Colon (tissue), 2 donors: ENCODE data around the gene DOLK.
"Not testable (repeated sequence)": the region's sequence is repeated elsewhere in the genome, so short reads cannot be mapped to it uniquely, and the experiment has no call there.

Source experiments
- FAIRE-seq: peaks from 2 replicates; lab custom pipeline; 2012; peaks lifted over from hg19 to GRCh38; lab: Jason Lieb, UNC
- donor health status: control.
- donor health status: control.

Gene DOLK

DNA sequence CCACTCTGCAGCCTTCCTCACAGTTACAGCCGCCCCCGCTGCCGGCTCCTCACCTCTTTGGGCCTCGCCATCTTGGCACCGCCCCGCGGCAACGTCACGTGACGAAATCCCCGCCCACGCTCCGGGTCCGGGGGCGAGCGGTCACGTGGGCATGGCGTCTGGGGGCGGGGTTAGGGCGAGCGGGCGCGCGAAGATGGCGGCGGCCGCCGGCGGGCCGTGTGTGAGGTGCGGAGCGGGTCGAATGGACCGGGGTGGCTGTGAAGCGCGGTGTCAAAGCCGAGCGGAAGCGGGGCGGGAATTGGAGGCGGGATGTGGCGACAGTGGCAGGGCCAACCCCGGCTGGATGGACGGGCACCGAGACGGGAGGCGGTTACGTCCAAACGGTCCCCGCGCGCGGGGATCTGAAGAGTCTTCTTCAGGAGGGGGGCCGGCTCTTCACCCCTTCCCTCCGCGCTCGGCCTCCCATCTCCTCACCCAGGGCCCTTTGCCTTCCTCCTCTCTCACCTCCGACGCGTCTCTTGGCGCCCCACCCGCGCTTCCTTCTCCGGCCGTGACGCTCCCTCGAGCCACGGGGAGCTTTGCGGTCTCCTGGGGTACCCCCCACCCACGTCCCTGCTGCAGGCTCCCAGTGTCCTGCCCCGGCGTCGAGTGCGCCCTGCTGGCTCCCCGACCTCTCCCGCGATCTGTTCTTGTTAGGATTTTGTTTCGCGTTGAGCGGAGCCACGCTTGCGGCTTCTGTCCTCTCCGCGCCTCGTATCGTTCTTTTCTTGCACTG, at the start of gene DOLK, which contains the start of gene NUP188:
Gene DOLK (minus strand): TSS at position 77 of the 775 bp plus-strand sequence. CDS start 300 bp downstream, outside the sequence.
Gene NUP188 (plus strand): TSS at position 173 of the 775 bp plus-strand sequence. CDS start 21 bp downstream, at position 194.
- no peak for FAIRE-seq

DNA sequence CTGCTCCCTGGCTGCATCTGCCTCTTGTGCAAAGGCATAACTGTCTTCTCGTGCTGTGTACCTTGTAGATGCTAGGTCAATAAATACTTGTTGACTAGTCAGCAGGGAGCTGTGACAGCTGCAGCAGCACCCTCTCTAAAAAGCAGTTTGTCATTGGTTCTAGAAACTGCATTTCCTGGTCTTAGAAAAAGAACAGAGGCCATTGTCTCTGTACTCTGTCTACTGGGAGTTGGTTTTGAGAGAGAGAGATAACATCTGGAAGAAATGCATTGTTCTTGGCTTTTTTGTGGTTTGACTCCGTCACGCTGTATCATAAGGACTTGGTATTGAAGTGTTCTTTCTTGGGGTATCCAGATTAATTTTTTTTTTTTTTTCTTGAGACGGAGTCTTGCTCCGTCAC, 48.4 kb upstream of the DOLK start:
- FAIRE-seq, result no peak

DNA sequence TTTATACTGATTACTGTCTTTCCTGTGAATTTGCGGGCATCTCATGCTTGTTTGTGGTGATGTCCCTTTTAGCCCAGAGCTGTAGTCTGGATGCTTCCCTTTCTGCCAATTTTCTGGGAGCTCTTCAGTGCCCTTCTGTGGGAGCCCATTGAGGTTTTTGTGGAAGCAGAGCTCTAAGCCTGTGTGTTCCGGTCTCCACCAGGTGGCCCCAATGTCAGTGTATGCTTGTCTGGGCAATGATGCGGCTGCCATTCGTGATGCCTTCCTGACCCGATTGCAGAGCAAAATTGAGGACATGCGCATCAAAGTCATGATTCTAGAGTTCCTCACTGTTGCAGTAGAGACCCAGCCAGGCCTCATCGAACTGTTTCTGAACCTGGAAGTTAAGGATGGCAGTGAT, 45.6 kb upstream of the DOLK start:
- no peak for FAIRE-seq

DNA sequence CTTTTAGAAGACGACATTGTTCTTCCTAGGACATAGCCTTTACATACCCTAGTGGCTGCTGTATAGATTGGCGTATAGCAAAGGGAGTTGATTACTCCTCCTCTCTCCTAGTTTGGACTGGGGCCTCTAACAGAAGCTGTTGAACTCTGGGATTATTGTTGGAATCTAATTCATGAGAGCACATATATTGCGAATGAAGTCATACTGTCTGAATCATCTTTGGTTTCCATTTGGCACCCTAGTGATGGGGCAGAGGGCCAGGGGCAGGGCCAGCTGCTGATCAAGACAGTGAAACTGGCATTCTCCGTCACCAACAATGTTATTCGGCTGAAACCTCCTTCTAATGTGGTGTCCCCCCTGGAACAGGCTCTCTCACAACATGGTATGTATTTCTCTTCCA, 40.4 kb upstream of the DOLK start:
- FAIRE-seq, result no peak

DNA sequence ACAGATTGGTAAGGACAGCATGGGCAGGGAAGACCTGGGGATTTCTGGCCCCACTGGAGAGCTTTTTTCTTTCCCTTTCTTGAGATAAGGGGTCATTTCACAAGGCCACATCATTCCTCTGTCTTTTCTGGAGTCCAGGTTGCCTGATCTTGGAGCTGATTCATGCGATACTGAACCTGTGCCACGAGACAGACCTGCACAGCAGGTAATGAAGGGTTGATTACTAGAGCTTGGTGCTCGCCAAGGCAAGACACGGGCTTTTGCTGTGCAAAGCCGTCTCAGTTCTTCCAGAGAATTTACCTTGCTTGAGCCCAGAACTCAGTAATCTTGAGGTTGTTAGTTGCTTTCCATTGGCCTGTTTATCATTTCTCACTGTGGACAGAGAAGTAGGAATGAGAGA, 39.3 kb upstream of the DOLK start:
- no peak for FAIRE-seq

DNA sequence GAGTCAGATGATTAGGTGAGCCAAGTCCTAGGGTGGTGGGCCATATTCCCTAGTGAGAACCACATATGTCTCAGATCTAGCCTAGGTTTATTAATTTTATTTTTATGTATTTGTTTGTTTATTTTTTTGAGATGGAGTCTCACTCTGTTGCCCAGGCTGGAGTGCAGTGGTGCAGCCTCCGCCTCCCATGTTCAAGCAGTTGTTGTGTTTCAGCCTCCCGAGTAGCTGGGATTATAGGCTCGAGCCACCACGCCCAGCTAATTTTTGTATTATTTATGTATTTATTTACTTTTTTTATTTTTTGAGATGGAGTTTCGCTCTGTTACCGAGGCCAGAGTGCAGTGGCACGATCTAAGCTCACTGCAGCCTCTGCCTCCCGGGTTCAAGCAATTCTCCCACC, 36.1 kb upstream of the DOLK start:
- FAIRE-seq, result no peak

DNA sequence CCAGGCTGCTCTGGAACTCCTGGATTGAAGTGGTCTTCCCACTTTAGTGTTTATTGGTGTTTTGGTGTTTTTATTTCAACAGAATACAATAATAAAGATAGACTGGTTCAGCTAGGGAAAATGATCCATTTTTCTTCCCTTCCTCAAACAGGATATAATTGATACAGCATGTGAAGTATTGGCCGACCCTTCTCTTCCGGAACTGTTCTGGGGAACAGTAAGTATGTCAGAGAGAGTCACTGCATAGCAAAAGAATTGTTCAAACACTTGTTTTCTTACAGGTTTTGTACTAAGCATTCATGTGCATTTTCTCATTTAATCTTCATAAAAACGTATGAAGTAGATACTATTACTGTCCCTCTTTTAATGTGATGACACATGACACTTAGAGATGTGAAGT, 31.7 kb upstream of the DOLK start:
- FAIRE-seq, result no peak

DNA sequence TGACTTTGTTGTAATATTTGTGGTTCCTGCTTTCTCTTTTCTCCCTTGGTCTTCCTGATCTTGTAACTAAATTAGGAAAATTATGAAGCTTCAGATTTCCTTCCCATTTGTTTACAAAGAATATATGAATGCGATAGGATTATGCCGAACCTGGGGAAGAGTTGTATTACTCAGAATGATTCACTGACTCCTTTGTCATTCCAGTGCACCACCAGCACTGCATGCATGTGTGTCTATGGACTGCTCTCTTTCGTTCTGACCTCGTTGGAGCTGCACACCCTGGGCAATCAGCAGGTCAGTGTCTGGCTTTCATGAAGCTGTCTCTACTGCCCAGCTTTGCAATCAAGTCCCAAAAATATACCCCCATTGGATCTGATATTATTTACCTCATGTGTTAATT, 25.6 kb upstream of the DOLK start:
- no peak for FAIRE-seq

DNA sequence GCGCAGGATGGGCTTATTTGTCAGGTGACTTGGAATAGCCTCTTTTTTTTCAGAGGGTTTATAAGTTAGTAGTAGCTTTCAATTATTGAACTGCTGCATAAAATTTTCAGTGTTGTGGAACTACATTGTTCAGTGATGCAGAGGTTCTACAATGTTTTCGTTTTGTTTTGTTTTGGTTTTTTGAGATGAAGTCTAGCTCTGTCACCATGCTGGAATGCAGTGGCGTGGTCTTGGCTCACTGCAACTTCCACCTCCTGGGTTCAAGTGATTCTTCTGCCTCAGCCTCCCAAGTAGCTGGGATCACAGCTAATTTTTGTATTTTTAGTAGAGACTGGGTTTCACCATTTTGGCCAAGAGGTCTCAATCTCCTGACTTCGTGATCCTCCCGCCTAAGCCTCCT, 22.1 kb upstream of the DOLK start:
- no peak for FAIRE-seq

DNA sequence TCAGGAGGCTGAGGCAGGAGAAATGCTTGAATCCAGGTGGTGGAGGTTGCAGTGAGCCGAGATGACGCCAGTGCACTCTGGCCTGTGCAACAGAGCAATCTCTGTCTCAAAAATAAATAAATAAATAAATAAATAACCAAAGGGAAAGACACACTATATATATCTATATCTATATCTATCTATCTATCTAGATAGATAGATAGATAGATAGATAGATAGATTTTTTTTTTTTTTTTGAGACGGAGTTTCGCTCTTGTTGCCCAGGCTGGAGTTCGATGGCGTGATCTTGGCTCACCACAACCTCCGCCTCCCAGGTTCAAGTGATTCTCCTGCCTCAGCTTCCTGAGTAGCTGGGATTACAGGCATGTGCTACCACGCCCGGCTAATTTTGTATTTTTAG, 14.0 kb upstream of the DOLK start:
- FAIRE-seq, result not testable (repeated sequence)

DNA sequence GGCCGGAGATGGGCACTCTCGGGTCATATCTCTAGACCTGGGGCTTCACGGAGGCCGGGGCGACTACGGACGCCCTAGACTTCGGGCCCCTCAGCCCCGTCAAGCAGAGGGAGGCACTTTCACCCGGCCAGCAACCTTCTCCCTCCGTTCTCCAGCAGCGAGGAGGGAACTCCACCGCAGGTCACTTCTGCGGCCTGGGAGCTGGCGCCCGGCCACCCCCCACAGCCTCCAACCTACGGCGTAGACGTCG, 201 bp downstream of the DOLK start:
- no peak for FAIRE-seq

DNA sequence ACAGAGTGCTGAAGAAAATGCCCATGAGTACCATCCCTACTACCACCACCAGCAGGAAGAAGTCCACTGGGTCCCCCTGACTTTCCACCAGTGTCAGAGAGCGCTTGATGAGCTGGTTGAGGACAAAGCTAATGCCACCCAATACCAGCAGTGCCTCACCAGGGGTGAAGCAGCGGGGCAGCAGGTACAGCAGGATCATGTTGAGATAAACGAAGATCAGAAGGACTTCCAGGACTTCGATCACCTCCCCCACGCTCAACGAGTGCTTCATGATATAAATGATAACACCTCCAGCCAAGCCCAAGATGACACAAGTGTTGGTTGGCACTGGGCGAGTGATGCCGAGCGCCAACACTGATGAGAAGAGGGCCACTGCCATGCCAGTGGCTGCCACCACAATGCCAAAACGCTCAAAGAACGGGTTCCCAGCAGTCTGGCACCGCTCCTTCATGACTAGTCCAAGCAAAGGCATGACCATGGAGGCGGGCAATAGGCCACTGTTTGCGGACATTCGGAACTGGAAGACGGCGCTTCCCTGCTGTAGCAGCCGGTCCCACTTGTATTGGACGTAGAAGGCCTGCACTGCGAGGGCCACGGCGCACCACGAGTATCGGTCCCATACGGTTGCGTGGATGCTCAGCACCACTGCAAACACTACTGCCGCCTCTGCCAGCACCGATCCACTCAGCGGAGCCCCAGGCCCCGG, 679 bp downstream of the DOLK start:
- FAIRE-seq, result no peak

DNA sequence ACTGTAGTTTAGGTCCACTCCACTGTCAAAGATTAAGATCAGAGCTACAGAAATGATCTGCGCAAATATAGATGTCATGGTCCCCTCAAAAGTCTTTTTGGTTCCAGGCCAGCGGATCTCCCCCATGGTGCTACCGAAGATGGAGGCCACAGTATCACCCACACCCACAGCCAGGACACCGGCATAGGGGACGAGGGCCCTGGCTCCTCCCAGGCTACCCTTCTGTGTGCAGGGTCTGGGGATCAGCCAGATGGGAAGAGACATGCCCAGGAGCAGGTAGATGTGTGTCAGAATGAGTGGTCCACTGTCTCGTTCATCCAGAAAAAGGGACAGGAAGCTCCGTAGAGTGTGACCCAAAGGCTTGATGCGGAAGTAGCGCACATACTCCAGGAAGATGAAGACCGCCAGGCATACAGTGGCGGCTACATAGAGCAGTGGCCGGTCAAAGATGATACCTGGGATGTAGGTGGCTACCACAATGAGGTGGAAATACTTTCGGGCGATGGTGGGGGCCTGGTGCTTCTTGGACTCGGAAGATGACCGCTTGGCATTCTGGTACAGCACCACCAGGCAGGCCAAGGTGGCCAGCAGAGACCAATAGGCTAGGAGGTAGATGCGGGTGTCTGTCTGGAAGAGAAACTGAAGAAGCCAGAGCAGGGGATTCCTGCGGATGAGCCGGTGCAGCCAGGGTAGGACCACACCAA, 1.5 kb downstream of the DOLK start:
- FAIRE-seq, result no peak

DNA sequence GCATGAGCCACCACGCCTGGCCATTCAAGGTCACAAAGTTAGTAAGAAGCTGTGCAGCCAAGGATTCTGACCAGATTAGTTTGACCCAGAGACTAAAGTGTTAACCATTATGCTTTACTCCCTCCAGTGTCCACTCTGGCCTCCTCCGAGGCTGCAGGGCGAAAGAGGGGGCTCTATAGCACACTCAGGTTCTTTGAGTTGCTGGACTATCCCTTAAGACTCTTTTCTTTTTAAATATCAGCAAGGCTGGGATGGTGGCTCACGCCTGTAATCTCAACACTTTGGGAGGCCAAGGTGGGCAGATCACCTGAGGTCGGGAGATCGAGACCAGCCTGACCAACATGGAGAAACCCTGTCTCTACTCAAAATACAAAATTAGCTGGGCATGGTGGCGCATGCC, 2.4 kb downstream of the DOLK start:
- not testable (repeated sequence) for FAIRE-seq

DNA sequence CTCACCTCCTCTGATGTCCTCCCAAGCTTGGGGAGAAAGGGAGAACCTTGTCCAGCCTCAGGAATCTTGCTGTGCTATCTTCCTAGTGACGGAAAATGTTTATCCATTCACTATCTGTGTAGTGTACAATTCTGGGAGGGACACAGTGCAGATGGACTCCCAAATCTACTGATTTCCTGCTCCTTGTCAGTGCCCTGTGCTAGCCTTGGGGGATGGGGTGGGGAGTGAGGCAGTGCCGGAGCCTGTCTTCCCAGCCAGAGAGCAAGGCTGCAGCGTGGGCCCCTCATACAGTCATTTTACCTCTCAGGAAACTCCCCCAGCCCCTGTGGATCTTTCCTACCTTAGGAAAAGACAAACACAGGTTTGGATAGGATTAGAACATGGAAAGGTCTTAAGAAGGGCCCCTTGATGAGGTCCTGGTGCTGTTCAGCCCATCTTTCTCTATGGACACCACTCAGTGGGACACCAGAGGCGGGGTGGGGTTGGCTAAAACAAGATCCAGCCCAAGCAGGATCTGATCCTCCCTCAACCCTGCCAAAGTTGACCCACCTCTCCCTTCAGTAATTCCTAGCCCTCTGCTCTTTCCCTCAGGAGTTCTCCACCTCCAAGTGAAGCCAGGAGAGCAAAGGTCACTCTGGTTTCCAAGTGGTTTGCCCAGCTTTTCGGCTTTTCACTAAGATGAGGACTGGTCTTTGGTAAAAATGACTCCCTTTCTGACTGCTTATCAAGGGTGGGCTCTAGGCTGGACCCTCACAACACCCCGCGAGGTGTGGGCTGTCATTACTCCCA, 3.4 kb downstream of the DOLK start:
- FAIRE-seq, result no peak

DNA sequence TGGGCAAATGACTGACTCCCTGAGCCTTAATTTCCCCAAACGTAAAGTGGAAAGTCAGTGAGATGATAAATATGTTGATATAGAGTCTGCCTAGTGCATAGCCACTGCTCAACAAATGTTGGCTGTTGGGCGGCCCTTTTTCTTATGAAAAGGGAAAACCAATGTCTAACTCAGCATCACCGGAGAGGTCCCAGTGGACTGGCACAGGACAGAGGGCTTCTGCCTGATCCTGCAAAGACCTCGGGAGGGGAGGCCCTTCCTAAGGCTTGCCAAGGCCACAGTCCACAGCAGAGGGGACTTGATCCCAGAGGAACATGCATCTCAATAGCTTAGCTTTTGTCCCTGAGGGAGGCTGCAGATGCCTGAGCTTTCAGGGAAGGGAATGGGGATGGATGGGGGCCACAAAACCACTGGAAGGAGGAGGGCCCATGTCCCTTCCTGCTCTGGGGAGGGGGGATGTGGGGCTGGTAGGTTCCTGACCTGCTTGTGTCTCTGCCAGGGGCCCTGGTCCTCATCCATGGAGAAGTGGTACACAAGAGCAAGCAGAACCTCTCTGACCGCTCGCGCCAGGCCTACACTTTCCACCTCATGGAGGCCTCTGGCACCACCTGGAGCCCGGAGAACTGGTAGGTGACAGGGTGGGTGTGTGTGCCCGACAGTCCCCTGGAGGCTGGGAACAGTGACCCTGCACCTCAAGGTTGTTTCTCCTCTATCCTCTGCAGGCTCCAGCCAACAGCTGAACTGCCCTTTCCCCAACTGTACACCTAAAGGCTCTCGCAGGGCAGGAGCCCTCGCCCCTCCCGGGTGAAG, 6.3 kb downstream of the DOLK start:
- no peak for FAIRE-seq

DNA sequence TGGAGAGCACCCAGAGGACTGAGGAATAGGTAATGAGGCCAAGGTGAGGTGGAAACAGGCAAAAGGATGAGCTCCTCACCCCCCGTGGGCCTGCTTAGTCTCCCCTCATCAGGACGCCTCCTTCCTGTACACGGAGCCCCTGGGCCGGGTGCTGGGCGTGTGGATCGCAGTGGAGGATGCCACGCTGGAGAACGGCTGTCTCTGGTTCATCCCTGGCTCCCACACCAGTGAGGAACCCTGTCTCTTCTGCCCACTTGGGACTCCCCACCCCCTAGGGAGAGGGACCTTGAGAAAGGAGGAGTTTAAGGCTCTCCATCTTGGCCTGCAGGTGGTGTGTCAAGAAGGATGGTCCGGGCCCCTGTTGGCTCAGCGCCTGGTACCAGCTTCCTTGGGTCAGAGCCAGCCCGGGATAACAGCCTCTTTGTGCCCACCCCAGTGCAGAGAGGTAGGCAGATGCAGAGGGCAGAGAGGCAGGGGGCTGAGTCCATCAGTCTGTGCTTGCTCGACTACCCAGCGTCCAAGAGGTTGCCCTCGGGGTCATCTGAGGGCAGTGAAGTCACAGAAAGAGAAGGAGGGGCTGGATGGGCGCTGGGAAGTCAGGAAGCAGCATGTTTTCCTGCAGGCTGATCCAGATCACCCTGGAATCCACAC, 7.0 kb downstream of the DOLK start:
- FAIRE-seq, result no peak

DNA sequence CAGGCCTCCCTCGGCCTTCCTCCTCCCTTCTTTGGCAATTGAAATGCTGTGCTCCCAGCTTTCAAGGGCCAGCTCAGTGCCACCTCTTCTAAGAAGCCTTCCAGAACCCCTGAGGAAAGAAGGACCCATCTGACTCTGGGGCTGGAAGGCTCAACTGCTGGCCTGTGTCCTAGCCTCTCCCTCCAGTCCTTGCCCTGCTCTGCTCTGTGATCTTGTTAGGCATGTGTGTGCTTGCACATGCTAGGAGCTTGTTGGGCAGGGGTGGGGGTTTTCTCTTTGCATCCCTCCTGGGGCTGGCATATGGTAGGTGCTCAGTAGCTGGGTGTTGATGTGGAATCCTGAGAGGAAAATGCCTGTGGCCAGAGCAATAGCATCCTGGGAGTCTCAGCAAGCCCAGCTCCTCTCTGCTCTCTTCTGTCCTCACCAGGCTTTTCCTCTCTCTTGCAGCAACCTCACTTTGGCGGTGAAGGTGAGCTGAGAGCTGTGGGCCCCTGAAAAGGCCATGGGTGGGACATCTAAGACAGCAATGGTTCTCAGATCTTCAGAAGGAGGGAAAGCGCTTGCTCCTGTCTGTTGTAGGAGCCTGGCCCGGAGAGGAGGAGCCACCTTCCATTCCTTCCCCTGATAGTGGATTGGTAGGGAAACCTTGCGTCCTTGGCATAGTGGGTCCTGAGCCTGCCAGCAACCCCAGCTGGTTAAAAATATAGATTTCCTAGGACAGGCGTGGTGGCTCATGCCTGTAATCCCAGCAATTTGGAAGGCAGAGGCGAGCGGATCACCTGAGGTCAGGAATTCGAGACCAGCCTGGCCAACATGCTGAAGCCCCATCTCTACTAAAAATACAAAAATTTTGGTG, 9.9 kb downstream of the DOLK start:
- FAIRE-seq, result no peak

DNA sequence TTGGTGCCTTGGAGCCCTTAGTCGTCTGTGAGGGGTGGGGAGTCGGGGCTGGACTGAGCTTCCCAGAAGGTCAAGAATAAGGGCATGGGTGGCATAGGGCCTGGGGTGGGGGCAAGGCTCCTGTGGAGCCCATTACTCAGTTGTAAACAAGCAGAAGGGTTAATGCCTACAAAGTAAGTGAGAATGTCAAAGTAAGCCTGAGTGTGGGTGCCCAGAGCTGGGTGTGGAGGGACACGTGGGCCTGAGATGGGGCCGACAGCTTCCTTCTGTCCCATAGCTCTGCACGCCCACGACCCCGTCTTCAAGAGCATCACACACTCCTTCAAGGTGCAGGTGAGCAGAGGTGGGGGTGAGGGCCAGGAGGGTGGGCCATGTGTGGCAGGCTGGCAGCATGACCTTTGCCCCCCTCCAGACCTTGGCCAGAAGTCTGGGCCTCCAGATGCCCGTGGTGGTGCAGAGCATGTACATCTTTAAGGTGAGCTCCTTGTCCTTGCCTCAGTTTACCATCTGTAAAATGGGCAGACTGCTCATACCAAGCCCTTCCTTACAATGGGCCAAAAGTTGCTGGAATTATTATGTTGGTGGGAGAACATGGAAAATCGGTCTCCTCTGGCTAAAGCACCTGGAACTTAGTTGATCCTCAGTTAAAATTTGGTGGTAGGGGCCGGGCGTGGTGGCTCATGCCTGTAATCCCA, 11.1 kb downstream of the DOLK start:
- no peak for FAIRE-seq

DNA sequence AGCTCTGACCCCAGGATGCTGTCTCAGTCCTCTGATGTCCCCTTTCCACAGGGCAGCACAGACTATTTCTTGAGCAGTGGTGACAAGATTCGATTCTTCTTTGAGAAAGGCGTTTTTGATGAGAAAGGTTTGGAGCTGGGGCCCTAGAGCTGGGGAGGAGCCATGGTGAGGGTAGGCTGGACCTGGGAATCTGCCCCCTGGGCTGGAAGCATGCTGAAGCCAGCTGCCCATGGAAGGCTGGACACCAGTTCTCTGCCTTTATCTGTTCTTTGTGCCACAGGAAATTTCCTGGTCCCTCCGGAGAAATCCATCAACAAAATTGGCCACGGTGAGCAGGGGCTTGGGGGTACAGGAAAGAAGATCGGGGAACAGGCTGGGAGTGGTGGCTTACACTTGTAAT, 13.7 kb downstream of the DOLK start:
- no peak for FAIRE-seq
